A172 (cell line): ENCODE data around the gene SLC25A33. TPM values are rescaled to one million over a fixed set of nuclear protein-coding genes. Genes with fewer than 3 reads are reported as not detected.
"Not testable (repeated sequence)": the region's sequence is repeated elsewhere in the genome, so short reads cannot be mapped to it uniquely, and the experiment has no call there.

Experiments used
- DNase-seq: peaks from one replicate; pipeline ENCODE4 v3.0.0-alpha.2; 2015; ENCODE audit warnings: low spot score
- total RNA-seq: library from RNA; depleted of rRNA; stranded (reverse); fragments of >200 nt; shearing (Covaris generic); gene quantifications from 2 replicates; pipeline ENCODE4 v1.2.3, GENCODE V29; 2014

The SLC25A33 gene
- total RNA-seq, 1 experiment from 2014 or later, result 12.4 TPM

DNA sequence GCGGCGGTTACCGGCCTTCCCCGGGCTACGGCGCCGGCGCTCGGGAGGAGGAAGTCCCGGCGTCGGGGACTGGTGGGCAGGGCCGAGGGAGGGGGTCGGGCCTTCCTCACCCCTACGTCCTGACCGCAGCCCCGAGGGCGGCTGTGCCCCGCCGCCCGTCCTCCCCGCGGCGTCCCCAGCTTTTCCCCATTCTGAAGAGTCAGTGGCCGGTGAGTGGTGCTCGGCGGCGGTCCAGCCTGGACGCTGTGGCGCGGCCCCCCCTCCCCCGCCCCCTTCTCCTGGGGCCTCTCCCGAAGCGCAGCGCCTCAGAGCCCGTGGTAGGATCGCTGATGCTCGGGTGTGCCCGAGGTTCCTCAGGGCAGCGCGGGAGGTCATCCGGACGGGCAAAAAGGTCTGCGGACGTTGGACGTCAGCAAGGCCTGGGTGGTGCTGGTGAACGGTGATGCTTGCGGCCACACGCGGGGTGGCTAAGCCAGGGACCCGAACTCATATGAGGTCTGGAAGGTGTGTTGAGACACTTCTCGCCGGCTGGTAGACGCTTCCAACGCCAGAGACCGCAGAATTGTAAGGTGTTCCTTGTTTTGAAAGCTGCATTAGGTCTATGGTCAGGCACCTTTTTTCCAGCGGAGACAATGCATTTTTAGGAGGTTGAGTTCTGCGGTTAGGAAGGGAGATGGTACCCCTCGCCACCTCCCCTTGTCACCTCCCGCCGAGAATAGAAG is 725 bp downstream of the SLC25A33 start:
- DNase-seq, result peak; percentile 30

DNA sequence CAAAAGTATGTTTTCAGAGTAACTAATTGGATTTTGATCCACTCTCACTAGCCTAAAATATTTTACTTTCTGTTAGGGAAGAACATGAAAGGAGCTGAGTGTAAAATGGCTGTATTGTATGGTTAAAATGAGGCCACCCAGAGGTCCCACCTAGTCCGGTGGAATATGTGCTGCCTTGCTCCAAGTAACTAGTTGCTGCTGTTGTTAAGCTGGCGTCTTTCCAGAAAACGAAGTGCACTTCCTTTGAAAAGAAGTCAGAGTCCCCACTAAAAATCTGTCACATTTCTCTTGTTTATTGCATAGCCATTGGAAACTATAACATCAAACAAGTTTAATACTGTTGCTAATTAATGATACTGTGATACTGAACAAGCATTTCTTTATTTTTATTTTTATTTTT is 3.2 kb downstream of the SLC25A33 start:
- DNase-seq, result no peak

DNA sequence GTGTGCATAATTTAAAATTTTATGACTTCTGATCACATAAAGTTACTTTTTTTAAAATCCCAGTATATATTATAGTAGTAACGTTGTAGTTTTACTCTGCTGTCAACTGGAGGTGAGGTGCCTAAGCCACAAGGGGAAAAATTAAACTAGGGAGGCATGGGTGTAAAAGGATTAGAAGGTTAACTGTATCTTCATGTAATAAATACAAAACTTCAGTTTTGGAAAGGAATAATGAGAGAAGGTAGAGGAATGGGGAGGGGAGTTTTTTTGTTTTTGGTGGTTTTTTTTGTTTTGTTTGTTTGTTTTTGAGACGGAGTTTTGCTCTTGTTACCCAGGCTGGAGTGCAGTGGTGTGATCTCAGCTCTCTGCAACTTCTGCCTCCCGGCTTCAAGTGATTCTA is 5.7 kb downstream of the SLC25A33 start:
- no peak for DNase-seq

DNA sequence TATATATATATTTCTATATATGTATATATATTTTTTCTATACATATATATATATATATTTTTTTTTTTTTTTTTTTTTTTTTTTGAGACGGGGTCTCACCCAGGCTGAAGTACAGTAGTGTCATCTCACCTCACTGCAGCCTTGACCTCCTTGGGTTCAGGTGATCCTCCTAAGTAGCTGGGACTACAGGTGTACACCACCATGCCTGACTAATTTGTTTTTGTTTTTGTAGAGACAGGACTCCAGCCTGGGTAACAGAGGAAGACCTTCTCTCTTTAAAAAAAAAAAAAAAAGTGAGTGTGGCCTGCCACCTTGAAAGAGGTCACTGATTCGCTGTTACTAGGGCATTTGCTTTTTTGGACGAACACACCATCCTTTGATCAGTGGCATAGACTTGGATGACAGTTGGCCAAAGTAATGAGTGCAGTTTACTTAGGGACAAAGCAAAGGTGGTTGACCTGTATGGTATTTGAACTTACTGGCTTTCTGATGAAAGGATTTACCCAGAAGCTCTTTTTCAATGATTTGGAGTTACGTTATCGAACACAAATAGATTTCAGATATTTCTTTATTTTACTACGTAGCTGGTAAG is 10.8 kb downstream of the SLC25A33 start:
- DNase-seq, result no peak

DNA sequence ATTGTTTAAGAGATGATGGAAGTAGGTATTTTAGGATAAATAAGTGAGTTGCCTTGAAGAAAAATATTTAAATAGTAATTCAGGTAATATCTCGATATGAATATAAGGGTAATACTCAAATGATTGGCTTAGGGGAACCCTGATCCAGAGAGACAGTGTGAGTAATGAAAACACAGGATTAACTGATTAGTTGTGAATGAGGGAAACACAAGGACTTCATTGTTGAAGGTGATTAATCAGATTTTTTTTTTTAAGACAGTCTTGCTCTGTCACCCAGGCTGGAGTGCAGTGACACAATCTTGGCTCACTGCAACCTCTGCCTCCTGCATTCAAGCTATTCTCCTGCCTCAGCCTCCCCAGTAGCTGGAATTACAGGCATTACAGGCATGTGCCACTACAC is 12.7 kb downstream of the SLC25A33 start:
- DNase-seq, result no peak

DNA sequence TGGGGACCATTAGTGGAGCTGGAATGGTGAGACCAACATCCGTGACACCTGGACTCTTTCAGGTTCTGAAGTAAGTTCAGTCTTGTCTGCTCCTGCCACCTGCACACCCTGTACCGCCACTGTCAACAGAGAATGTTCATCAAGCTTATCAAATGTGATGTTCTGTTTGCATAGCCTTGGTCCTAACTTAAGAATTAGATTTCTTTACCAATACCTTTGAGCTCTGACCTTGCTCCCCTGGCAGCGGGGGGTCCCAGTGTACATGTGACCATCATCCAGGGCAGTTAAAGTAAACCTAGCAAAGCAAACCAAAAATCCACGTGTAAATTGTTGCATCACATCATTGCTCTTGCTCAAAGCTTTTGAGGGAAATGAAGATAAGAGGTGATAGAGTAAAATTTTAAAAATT is 14.5 kb downstream of the SLC25A33 start:
- no peak for DNase-seq

DNA sequence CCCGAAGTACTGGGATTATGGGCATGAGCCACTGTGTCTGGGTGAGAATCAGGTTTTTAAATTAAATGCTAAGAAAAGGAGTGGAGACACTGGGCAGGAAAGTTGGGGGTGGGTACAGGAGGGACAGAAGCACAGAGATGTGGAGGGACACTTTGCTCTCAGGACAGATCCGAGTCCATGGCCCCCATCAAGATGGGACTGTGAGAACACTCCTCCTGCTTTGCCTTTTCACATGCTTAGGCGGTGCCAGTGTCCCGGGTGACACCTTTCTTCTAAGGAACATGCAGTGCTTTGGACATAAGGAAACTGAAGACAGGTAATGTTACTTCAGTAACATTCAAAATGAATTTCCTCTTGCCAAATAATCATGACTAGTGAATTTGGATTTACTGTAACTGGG is 16.7 kb downstream of the SLC25A33 start:
- DNase-seq, result no peak

DNA sequence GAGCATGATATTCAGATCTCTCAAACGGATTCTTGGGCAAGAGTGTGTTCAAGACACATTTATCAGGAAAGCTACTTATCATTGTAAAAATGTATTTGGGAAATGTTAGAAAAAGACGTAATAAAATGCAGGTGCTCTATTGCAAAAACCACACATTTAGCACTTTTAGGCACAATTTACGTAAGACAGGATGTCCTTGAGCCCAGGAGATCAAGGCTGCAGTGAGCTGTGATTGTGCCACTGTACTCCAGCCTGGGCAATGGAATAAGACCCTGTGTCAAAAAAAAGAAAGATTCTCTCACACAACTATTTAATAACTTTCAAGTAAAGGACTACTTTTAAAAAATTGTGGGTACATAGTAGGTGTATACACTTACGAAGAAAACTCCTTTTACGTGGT is 18.4 kb downstream of the SLC25A33 start:
- DNase-seq, result no peak

DNA sequence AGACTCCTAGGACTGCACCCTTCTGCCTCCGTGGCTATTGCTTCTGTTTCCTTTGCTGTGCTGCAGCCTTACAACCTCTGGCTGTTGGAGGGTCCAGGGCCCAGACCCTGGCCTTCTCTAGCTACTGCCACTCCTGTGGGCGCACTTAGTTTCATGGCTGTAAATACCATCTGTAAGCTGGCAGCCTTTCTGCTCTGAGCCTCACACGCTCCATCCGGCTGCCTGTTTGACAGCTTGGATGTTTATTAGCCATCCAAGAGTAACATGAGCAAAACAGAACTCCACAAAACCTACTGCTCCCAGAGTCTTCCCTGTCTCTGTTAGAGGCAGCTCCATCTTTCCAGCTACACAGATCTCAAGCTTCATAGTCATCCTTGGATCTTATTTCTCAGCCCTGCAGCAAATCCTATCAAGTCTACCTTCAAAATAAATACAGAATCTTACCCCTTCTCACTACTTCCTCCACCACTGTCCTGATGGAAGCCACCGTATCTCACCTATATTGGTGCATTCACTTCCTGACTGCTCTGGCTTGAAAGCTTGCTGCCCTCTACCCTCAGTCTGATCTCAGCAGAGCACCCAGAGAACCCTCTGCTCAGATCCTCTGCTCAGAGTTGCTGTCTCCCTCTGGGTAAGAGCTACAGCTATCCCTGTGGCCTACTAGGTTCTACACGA is 19.1 kb downstream of the SLC25A33 start:
- DNase-seq, result no peak

DNA sequence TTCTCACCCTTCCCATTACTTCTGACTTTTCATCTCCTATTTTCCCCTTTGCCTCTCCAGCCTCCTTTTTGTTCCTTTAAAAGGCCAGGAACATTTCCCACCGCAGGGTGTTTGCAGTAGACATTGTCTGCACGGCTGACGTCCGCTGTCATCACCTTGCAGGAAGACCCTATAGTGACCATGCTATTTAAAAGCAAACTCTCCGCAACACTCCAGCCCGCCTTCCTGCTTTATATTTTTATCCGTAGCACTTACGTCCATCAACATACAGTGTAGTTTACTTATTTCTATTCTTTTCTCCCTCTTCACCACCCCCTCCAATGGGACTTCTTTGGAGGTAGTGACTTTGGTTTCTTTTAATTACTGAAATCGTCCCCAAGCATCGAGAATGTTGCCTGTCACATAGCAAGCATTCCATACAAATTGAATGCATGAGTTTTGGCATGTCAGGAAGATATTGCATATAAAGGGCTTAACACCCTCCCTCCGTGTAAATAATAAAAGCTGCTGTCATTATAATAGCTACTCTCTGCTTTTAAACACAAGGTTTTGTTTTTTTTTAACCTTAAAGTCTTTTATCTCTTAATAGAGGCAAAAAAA is 19.8 kb downstream of the SLC25A33 start:
- DNase-seq, result no peak

DNA sequence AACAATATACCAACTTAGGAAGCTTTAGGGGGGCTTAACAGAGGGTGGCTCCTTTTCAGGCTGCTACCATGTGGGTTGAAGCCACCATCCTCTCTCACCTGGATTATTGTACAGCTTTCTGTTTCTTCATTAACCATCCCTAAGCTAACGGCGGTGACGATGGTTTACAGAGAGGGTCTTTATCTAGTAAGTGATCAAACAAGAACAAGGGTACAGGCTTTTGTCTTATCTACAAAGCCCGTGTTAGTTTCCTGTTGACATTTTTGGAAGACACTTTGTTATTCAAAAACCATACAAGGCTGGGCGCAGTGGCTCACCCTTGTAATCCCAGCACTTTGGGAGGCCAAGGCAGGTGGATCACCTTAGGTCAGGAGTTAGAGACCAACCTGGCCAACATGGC is 20.4 kb downstream of the SLC25A33 start:
- DNase-seq, result no peak

DNA sequence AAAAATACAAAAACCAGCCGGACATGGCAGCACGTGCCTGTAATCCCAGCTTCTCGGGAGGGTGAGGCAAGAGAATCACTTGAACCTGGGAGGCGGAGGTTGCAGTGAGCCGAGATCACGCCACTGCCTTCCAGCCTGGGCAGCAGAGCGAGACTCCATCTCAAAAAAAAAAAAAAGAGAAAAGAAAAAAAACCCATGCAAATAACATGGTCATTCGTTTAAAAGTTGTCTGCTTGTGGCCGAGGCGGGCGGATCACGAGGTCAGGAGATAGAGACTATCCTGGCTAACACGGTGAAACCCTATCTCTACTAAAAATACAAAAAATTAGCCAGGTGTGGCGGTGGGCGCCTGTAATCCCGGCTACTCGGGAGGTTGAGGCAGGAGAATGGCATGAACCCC is 20.8 kb downstream of the SLC25A33 start:
- DNase-seq, result not testable (repeated sequence)

DNA sequence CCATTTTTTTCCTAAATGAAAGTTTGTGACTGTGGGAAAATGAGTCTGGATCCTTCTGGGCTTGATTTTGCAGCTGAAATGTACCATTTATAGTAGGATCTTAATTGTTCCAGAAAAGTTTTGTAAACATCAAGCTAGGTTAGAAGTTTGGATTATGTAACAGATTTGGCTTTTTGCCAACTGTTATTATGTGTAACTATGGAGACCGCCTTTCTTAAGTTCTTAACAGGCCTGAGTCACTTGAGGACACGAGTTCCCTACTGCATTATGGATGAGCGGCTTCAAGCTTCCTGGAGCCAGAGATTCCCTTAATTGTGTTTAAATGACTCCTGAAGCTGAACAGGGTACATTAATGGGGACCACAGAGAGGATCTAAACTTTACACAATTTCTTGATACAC is 22.2 kb downstream of the SLC25A33 start:
- DNase-seq, result peak; percentile 52

DNA sequence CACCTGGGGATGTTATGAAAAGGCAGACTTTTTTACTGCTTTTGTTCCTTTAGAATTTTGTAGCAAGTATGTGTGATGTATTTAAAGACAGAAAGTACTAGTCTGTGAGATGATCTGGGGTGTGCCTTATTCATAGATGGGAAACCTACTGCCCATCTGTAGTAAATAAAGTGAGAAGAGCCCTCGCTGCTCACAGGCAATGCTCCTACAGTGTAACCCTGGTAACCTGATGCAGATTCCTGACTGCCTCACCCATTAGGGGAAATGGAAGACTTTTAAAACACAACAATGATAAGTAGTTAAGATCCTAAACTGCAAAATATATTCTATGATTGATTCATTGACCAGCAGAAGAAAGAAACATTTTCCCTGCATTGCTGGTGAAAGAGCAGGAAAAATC is 30.0 kb downstream of the SLC25A33 start:
- DNase-seq, result no peak

DNA sequence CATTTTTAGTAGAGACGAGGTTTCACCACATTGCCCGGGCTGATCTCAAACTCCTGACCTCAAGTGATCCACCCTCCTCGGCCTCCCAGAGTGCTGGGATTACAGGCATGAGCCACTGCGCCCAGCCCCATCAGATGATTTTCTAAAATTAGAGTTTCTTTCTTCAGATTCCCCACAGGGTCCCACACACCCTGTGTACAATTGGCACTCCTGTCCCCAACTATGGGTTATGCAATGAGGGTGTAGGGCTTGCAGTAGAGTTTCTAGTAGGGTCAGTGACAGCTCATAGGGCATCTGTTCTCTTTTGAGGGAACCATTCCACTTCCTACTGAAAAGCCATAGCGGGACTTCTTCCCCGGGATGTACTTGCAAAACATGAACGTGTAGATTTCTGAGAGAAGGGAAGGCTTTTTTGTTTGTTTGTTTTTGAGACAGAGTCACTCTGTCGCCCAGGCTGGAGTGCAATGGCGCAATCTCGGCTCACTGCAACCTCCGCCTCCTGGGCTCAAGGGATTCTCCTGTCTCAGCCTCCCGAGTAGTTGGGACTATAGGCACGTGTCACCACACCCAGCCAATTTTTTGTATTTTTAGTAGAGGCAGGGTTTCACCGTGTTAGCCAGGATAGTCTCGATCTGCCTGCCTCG is 31.7 kb downstream of the SLC25A33 start:
- DNase-seq, result not testable (repeated sequence)

DNA sequence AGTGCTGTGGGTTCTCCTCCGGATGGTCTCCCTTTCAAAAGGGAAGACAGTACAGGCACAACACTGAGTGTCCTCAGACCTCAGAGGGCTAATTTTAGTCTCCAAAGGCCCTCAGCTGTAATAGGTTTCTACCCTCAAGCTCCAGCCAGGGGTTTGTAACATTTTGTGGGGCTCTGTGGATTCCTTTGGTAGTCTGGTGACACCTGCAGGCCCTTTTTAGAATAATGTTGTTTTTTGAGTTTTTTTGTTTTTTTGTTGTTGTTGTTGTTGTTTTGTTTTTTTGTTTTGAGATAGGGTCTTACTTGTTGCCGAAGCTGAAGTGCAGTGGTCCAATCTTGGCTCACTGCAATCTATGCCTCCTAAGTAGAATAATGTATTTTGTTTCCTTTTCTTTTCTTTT is 34.5 kb downstream of the SLC25A33 start:
- no peak for DNase-seq

DNA sequence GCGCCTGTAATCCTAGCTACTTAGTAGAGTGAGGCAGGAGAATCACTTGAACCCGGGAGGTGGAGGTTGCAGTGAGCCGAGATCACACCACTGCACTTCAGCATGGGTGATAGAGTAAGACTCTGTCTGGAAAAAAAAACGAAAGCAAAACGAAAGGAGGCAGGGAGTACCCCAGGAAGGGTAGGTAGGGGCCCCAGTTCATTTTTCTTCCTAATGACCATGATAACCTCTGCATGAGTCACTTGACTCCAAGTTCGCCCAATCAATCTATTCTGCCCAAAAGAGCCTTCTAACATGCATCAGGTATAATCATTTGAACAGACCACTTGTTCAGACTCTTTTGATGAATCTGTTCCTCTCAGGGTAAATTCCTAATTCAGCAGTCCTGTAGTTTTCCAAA is 36.2 kb downstream of the SLC25A33 start:
- DNase-seq, result no peak

DNA sequence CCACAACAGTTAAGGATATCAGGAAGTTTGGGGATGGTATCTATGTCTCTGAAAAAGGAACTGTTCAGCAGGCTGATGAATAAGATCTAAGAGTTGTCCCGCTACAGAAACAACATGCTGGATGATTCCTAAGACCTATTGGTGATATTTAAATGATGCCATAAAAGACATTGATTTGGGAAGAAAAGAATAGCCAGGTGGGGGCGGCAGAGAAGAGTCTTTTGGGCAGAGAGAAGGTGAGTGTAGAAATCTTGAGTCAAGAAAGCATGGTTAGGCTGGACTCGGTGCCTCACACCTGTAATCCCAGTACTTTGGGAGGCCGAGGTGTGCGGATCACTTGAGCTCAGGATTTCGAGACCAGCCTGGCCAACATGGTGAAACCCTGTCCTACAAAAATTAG is 37.6 kb downstream of the SLC25A33 start:
- no peak for DNase-seq

DNA sequence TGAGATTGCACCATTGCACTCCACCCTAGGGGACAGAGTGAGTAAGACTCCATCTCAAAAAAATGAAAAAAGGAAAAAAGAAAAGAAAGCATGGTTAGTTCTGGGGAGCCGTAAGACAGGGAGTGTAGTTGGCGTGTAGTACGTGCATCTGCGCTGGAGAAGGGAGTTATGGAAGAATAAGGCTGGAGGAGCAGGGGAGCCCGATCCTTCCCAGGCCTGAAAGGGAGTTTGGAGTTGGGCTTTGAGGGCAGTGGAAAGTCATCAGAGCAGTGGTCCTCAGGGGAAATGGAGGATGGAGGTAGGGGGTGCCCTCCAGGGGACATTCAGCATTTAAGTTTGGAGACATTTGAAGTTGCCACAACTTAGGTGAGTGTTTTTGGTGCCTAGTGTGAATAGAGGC is 38.2 kb downstream of the SLC25A33 start:
- DNase-seq, result no peak

DNA sequence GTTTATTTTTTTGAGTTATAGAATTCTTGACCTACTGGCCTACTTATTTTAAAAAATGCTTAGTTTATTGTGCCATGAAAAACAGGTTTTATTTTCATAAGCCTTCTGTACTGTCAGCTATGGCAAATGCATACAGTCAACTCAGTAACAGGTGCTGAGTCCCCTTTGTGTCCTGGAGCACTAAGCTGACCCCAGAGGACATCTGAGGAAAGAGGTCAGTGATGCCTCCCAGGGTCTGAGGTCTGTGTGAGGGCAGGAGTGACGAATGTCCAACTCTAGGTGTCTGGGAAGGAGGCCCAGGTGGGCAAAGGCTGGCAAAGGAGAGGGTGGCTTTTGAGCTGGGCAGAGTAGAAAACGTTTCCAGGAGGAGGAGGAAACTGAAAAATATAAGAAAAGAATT is 41.7 kb downstream of the SLC25A33 start:
- DNase-seq, result no peak

DNA sequence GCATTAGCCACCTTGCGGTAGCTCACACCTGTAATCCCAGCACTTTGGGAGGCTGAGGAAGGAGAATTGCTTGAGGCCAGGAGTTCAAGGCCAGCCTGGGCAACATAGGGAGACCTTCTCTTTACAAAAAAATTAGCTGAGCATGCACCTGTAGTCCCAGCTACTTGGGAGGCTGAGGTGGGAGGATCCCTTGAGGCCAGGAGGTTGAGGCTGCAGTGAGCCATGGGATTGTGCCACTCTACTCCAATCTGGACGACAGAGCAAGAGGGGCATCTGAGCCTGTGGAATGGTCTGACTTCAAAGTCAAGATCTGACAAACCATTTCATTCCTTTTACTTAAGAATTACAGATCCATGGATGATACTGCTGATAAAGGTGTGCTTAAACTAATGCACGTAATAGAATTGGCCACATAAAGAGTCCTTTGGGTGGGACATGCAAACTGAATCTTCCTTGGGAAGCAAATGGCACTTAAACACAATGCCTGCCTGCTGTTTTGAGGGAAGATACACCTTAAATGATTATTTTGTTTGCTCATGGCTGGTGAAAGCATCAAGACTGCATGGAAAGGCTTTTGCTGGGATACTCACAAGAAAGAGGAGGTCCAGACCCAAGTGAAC is 47.0 kb downstream of the SLC25A33 start:
- DNase-seq, result no peak
